ENCODE measurements around the gene INSC.

INSC gene

GRCh38 chr11:15228331-15228849 lies 113.7 kb downstream of the INSC start:
- no peak for DNase-seq

GRCh38 chr11:15229069-15229468 lies 114.3 kb downstream of the INSC start:
- no peak for DNase-seq

DNA sequence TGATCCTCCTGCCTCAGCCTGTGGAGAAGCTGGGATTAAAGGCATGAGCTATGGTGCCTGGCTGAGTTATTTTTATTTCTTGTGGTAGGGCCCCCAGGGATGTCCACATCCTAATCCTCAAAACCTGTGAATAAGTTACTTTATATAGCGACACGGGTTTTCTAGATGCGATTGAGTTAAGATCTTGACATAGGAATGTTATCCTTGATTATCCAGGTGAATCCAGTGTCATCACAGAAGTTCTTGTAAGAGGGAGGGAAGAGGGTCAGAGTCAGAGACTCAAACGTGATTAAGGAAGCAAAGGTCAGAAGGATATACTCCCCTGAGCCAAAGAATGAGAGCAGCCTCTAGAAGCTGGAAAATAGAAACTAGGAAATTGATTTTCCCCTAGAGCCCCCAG lies 117.8 kb downstream of the INSC start:
- DNase-seq: no peak

GRCh38 chr11:15233371-15234165 lies 118.8 kb downstream of the INSC start:
- DNase-seq: no peak

GRCh38 chr11:15234796-15235195 lies 120.1 kb downstream of the INSC start:
- DNase-seq: no peak

- DNase-seq: no peak
These were observed 121.8 kb downstream of the INSC start for GRCh38 chr11:15236559-15236958.

- DNase-seq: no peak
These were observed 124.1 kb downstream of the INSC start for GRCh38 chr11:15238856-15239255.

GRCh38 chr11:15248749-15249148 lies 134.0 kb downstream of the INSC start:
- no peak for DNase-seq

- DNase-seq: no peak
These were observed 143.9 kb downstream of the INSC start for GRCh38 chr11:15258433-15259165.

- no peak for DNase-seq
These were observed 152.3 kb downstream of the INSC start for GRCh38 chr11:15266999-15267398.

GRCh38 chr11:15268598-15268997 lies 153.9 kb downstream of the INSC start:
- DNase-seq: no peak

- no peak for DNase-seq
These were observed 160.4 kb downstream of the INSC start for GRCh38 chr11:15275141-15275540.

DNA sequence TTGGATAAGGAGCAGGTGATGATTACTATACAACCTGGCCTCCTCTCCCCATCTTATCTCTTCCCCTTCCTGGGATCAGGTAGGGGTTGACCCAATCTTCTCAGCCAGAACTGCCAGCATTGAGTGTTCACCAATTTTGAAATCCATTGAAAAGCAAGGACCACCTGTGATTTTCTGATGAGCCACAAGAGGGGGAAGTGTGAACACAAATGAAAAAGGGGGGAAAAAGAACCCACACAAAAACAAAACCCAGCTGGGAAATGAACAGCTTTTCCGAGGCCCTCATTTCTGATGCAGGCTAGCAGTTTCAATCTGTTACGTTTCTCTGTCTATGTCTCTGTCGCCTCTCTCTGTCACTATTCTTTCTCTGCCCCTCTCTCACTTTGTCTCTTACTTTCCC lies 161.9 kb downstream of the INSC start:
- no peak for DNase-seq

GRCh38 chr11:15278128-15278527 lies 163.4 kb downstream of the INSC start:
- no peak for DNase-seq

GRCh38 chr11:15280393-15280792 lies 165.7 kb downstream of the INSC start:
- no peak for DNase-seq

GRCh38 chr11:15282754-15283153 lies 168.0 kb downstream of the INSC start:
- DNase-seq: no peak

- no peak for DNase-seq
These were observed 171.7 kb downstream of the INSC start for GRCh38 chr11:15286465-15286864.

- no peak for DNase-seq
These were observed 174.1 kb downstream of the INSC start for GRCh38 chr11:15288863-15289262.

DNA sequence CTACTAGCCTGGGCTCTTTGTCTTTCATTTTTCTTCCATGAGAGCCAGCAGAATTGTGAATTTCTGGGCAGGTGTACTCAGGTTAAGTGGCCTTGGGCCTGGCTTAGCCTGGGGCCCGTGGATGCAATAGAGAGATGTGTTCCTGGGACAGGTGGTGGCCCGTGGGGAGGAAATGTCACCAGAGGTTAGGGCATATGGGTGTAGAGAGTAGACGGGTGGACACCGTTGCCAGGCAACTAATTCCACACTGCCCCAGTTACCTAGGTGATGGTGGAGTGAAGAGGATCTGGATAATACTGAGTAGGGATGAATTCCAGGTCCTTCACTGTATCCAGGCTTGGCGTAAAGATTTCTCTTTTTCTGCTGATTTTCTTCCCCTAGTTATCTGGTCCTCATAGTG lies 175.0 kb downstream of the INSC start:
- no peak for DNase-seq

- DNase-seq: no peak
These were observed 177.2 kb downstream of the INSC start for GRCh38 chr11:15291885-15292284.

DNA sequence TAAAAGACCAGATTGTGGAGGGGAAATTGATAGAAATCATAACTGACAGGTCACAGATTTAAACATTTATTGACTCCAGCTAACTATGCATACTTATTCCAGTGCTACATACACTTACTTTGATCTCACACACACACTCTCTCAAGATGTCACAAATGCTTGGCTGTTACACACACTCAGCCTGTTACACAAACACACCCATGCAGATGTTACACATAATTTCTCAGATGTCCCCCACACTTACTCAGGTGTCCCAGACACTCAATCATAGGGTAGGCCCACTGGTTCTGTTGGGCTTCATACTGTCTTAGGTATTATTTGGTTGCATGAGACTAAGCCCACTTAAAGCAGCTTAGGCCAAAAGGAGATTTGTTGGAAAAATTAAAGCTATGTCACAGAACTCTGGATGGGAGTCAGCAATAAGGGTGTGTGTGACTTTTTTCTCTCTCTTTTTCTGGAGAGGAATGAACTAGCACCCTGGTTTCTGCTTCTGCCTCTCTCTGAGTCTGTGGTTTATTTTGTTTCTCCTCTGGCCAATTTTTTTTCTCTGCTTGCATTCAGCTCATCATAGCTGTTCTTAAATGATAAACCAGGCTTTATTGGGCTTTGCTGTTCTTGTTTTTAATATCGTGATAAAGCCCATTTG lies 179.4 kb downstream of the INSC start:
- DNase-seq: no peak

DNA sequence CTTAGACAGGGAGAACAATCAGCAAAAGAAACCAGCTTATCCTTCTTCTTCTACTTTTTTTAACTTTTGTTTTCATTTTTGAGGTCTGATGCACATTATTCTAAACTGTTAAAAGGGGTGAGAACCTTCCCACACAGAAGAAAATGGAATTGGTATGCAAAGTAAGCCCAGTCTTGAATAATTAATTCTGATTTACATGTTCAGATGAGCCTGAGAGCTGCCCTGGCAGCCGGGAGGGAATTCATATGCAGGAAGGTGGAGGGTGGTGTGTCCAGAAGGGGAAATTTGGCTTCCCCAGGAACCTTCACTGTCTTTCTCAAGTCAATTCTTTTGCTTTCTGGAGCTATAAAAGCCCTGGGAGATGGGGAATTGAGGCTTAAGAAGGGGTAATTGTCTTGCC lies 181.0 kb downstream of the INSC start:
- no peak for DNase-seq

Data from cortex of kidney (tissue), 1 donor.